AG04450 (cell line): ENCODE measurements around the gene MYO1F. TPM values are rescaled to one million over a fixed set of nuclear protein-coding genes. Genes with fewer than 3 reads are reported as not detected.

Experiments used
- CTCF ChIA-PET: fragments of 300-600, 350-600 bp; formaldehyde crosslinking; extraction: SDS; loops from one replicate; lab custom pipeline; 2022; ENCODE audit warnings: antibody characterized with exemption, inconsistent platforms; lab: Charles Lee
- POLR2A ChIA-PET: fragments of 350-600 bp; formaldehyde crosslinking; extraction: SDS; loops from one replicate; lab custom pipeline; 2021; ENCODE audit warnings: antibody characterized with exemption, inconsistent platforms; lab: Yijun Ruan, JAX
- DNase-seq: peaks from one replicate; pipeline ENCODE4 v3.0.0-alpha.2; 2011; ENCODE audit warnings: low read depth, low spot score
- H3K27ac ChIP-seq: one replicate; pipeline ENCODE4 v1.5.1; 2012; ENCODE audit warnings: low read depth, low read length, control low read depth
- H3K27me3 ChIP-seq: one replicate; pipeline ENCODE4 v1.6.0; 2012; ENCODE audit warnings: low read length; ENCODE audit not compliant: control insufficient read depth, insufficient read depth
- H3K4me3 ChIP-seq: 2 replicates; pipeline ENCODE4 v1.5.1; 2011; ENCODE audit warnings: mild to moderate bottlenecking, low read depth, low read length, control low read depth
- H3K9me3 ChIP-seq: 2 replicates; pipeline ENCODE4 v1.5.1; 2012; ENCODE audit warnings: low read length; ENCODE audit not compliant: control insufficient read depth, insufficient read depth
- CTCF ChIP-seq: IDR thresholded peaks from 2 replicates; pipeline ENCODE4 v1.5.1; 2011; ENCODE audit warnings: low read depth, low read length, control low read depth, inconsistent platforms
- polyA plus RNA-seq: library from polyadenylated mRNA; depleted of rRNA; stranded (reverse); fragments of >200 nt; gene quantifications from 2 replicates; pipeline ENCODE4 v1.2.3, GENCODE V29; 2011

The MYO1F gene
- polyA plus RNA-seq, 1 experiment = 0.10 TPM

- ChIA-PET CTCF (interaction anchor here (0.7 kb wide), 1 partner anchor 40 kb away, joined by 5 read pairs; no protein-coding TSS in a partner anchor), POLR2A (no interaction called here)
- no peak overlapping the region for H3K4me3 ChIP-seq
- no peaks in the 10 kb centered on the region for H3K27me3 ChIP-seq
- no peak for TF ChIP-seq CTCF
- DNase-seq = no peak
- no peak overlapping the region for H3K27ac ChIP-seq
- no peaks in the 10 kb centered on the region; the same call in 1 of the 2 replicates for H3K9me3 ChIP-seq
These were observed 73.7 kb downstream of the MYO1F start for GRCh38 chr19:8503510-8503909.

- no peak overlapping the region for H3K4me3 ChIP-seq
- CTCF ChIA-PET = no interaction called here
- H3K27me3 ChIP-seq = no peaks in the 10 kb centered on the region
- no peak overlapping the region for H3K27ac ChIP-seq
- TF ChIP-seq CTCF = no peak
- POLR2A ChIA-PET = no interaction called here
- DNase-seq = no peak
- H3K9me3 ChIP-seq = no peaks in the 10 kb centered on the region; the same call in 1 of the 2 replicates
These were observed 75.3 kb downstream of the MYO1F start for GRCh38 chr19:8501981-8502380.

GRCh38 chr19:8501516-8501915, 75.7 kb downstream of the MYO1F start:
- Histone ChIP-seq H3K9me3 (no peaks in the 10 kb centered on the region; the same call in 1 of the 2 replicates), H3K27me3 (no peaks in the 10 kb centered on the region), H3K4me3 (no peak overlapping the region), H3K27ac (no peak overlapping the region)
- no peak for DNase-seq
- POLR2A ChIA-PET = interaction anchor here (0.7 kb wide), 1 partner anchor 19 kb away, joined by 3 read pairs; no protein-coding TSS in a partner anchor
- CTCF ChIA-PET = no interaction called here
- TF ChIP-seq CTCF = no peak

- ChIA-PET POLR2A (interaction anchor here (1.6 kb wide), 1 partner anchor 14 kb away, joined by 4 read pairs; the partner anchor contains the start of gene ZNF414), CTCF (interaction anchor here (1.4 kb wide), 1 partner anchor 81 kb away, joined by 13 read pairs; no protein-coding TSS in a partner anchor)
- DNase-seq = no peak
- H3K27me3 ChIP-seq = no peaks in the 10 kb centered on the region
- H3K4me3 ChIP-seq = no peak overlapping the region
- no peaks in the 10 kb centered on the region; the same call in 1 of the 2 replicates for H3K9me3 ChIP-seq
- no peak for TF ChIP-seq CTCF
- no peak overlapping the region for H3K27ac ChIP-seq
These were observed 77.1 kb downstream of the MYO1F start for GRCh38 chr19:8500158-8500557.

GRCh38 chr19:8499048-8499833, 78.0 kb downstream of the MYO1F start:
- H3K4me3 ChIP-seq = no peak overlapping the region
- H3K27ac ChIP-seq = no peak overlapping the region
- DNase-seq = no peak
- TF ChIP-seq CTCF = no peak
- POLR2A ChIA-PET = interaction anchor here (1.6 kb wide), 1 partner anchor 15 kb away, joined by 4 read pairs; the partner anchor contains the start of gene ZNF414
- CTCF ChIA-PET = interaction anchor here (0.6 to 1.4 kb wide), 2 partner anchors 66 to 82 kb away, joined by 3 to 13 read pairs; no protein-coding TSS in a partner anchor
- no peaks in the 10 kb centered on the region for H3K27me3 ChIP-seq
- no peaks in the 10 kb centered on the region; the same call in 1 of the 2 replicates for H3K9me3 ChIP-seq
